Inflammatory macrophage treated with lipopolysaccharide for 4 hours (primary cell): ENCODE results near the gene VPS50.
"Not testable (repeated sequence)": the region's sequence is repeated elsewhere in the genome, so short reads cannot be mapped to it uniquely, and the experiment has no call there.

Experiments used
- DNase-seq: peaks from one replicate; pipeline ENCODE4 v3.0.0-alpha.2; 2020

Gene VPS50

DNA sequence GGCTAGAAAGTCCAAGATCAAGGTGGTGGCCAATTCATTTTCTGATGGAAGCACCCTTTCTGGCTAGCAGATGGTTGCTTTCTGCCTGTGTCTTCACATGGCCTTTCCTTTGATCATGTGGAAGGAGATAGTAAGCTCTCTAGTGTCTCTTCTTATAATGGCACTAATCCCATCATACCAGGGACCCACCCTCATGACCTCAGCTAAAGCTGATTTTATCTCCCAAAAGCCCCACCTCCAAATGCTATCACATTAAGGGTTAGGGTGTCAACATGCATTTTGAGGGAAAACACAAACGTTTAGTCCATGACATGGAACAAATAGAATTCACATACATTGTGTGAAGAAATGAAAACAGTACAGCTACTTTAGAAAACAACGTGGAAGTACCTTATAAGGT lies 100.0 kb downstream of the VPS50 start:
- DNase-seq = no peak

DNA sequence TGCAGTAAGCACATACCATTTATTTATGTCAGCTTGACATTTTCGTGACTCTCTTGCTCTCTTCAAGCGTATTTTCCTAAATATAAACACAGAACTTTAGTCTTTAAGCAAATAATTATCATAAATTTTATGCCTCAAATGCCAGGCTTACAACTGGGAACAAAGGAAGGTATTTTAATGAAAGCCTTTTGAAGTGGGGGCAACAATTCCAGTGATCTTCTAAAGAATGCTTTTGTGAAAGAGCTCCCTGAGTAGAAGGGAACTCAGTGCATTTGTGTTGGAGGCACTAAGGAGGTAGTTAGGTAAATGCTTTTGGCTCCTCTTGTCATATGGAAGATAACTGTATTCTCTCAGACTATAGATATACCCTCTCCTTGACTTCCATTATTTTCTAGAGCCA lies 104.9 kb downstream of the VPS50 start:
- DNase-seq = no peak

DNA sequence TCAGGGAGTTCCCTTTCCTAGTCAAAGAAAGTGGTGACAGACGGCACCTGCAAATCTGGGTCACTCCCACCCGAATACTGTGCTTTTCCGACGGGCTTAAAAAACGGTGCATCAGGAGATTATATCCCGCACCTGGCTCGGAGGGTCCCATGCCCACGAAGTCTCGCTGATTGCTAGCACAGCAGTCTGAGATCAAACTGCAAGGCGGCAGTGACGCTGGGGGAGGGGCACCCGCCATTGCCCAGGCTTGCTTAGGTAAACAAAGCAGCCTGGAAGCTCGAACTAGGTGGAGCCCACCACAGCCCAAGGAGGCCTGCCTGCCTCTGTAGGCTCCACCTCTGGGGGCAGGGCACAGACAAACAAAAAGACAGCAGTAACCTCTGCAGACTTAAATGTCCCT lies 110.0 kb downstream of the VPS50 start:
- not testable (repeated sequence) for DNase-seq

DNA sequence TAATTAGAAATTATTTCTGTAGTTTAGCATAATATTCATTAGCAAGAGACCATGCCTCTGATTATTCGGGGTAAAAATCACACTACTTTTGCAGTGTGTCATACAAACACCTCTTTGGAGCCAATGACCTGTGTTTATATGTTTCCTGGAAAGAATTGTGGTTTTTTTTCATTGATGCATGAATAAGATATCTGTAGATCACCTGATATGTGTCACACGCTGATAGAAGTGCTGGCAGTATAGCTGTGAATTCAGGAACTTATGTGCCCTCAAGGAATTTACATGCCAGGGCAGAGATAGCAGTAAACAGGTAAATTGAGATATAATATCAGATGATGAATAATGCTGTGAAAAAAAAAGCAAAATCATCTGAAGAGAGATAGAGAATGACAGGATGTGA lies 118.2 kb downstream of the VPS50 start:
- DNase-seq = no peak

DNA sequence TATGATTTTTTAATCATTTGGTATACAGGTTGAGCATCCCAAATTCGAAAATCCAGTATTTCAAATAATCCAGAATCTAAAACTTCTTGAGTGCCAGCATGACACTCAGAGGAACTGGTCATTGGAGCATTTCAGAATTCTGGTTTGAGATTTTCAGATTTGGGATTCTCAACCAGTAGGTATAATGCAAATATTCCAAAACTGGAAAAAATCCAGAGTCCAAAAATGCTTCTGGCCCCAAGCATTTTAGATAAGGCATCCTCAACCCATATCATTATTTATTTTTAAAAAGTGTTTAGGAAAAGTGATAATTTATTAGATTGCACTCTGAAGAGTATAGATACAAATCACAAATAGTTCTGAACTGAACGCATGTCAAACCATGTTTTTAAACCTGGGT lies 120.7 kb downstream of the VPS50 start:
- DNase-seq = no peak

DNA sequence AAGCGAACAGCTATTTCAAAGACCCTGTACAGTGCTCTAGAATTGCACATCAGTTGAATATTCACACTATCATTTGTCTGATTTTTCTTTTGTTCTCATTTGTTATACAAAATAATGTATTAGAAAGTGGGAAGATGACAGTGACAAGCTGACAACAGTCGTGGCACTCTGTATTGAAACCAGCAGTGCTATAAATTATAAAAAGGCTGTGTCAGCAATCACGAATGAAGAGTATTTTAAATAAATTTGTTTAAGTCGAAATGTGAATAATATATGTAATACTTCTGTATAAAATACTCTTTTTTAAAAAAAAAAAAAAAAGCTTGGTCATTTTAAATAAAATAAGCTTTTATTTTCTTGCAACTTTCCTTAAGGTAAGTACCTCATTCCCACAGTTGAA lies 122.6 kb downstream of the VPS50 start:
- no peak for DNase-seq

DNA sequence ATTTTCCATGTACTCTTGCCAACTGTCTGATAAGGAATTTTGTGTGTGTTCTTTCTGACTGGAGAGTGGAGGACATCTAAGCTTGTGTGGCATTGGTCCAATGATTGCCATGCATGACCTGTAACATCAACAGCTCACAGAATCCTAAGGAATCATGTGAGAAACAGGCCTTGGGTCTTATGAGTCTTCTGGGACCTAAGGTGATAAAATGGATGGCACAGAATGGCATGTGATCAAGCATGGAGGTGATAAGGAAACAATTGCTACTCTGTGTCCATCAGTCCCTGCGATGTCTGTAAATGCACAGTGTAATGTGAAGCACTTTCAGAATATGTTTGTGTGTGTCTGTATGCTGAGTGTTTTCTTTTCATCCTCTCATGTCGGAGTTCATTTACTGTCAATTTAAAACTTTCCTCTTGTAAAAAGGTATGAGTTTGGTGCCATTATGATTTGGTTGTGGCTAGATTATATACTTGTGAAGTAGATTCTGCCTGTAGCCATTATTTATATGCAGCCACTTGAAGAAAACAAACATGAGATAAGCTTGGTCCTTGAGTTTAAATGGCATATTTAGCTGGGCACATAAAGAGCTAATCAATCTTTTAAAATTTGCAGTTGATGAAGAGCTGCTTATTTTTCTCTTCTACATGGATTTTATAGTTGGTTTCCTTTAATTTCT lies 127.5 kb downstream of the VPS50 start:
- no peak for DNase-seq

DNA sequence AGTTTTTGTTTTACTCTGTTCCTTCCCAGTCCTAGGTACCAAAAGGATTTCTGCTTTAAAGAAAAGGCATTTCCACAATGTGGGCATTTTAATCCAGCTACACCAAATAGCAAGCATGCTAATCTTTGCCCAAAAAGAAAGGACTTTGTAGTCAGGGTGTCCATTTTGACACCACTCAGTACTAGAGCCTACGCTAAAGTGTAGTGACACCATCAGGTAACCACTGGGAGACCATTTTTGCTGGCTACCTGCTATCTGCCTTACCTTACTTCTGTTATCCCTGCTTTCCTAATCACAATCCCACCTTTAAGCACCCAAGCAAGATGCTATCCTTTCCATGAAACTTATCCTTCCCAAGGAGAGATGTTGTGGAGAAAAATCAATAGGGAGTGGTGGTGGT lies 129.7 kb downstream of the VPS50 start:
- no peak for DNase-seq

DNA sequence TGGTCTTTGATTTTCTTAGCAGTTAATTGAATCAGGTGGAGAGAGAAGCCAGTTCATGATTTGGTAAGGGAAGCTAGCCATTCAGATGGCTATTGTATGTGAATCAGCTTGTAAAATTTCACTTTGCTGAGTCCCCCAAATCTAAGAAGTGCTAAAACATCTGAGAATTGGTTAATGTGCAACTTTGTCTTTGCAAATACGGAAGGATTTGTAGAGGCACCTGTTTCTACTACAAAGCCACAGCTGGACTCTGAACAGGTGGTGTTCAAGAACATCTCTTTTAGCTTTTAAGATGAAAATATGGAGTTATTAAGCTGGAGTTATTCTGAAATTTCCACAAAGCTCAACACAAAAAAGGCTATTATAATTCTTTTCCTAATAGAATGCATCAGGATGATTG lies 132.6 kb downstream of the VPS50 start:
- DNase-seq = no peak

DNA sequence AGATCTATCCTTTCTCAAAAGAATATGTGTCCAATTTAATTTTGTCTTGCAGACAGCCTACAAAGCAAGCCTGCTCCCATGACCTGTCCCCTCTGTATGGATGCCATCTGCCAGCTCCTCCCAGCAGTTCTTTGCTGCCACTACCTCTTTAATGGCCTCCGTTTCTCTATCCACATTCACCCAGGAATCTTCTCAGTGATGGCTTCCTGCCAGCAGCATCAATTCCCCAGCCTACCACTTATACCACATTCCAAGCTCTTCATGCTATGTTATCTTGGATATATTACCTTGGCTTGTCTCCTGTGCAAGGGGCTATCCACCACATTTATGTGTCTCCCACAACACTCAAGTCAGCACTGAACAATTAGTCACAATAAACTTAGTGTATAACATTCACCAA lies 133.2 kb downstream of the VPS50 start:
- DNase-seq = no peak

DNA sequence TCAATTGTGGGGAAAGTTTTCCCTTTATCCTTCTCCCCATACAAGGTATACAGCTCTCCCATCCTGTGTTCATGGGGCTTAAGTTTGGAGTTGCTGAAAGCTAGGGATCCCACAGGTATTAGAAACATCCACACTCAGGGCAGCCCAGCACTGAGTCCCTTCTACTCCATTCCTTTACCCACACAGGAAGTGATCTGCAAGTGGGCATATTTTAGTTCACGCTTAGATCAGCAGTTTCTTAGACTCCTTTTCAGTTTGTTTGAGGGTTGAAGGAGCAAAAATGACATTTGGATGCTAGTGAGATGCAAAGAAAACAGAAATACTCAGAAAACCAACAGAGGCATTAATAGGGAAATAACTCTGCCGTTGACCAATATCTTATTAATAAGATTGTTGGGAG lies 134.7 kb downstream of the VPS50 start:
- no peak for DNase-seq

DNA sequence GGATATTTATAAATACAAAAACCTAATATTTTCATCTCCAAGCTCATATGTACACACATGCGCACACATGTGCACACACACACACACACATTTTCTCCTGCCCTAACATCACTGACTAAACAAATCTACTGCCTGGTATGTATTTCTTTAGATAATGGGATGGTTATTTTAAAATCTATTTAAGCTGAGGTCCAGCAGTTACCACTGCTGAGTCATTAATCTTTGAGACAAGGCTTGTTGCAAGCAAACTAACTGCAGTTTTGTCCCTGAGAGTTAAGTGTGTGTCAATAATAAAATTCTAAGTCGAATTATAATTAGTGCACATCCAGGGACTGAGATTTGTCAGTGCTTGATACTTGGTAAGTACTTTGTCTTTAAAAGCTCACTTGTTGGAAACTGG lies 135.1 kb downstream of the VPS50 start:
- no peak for DNase-seq

DNA sequence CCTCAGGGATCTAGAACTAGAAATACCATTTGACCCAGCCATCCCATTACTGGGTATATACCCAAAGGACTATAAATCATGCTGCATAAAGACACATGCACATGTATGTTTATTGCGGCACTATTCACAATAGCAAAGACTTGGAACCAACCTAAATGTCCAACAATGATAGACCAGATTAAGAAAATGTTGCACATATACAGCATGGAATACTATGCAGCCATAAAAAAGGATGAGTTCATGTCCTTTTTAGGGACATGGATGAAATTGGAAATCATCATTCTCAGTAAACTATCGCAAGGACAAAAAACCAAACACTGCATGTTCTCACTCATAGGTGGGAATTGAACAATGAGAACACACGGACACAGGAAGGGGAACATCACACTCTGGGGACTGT lies 138.8 kb downstream of the VPS50 start:
- not testable (repeated sequence) for DNase-seq

DNA sequence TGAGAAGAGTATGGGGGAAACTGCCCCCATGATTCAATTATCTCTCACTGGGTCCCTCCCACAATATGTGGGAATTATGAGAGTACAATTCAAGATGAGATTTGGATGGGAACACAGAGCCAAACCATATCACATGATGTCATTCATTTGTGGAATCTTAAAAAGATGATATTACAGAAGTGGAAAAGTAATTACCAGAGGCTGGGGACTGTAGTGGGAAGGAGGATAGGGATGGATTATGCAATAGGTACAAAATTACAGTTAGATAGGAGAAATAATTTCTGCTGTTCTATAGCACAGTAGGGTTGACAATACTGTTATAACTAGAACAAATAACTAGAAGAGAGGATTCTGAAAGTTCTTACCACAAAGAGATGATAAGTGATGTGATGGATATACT lies 141.4 kb downstream of the VPS50 start:
- no peak for DNase-seq

DNA sequence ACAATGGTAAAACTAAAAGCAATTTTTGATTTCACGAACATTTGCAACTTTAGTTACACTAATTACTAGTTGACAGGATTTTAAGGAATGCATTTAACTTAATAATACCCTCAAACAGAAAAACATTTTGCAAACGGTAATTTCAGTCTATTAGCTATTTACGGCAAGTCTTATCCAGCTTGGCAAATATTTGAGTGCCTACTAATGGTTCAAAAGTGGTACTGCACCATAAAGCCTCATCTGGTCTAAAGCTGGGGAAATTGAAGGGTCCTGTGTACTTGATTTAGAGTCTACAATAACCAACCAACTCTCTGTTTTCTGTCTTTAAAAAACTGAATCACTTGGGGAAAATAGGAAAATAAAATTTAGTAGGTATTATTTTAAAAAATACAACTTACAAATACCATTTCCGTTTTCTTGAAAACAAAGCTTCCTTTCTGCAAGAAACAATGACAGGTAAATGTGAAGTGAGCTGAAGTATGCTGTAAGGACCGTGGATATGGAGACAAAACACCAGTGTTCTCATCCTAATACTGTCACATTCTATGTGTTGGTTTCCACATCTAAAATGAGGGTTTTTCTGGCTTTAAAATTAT lies 142.3 kb downstream of the VPS50 start:
- DNase-seq = no peak

DNA sequence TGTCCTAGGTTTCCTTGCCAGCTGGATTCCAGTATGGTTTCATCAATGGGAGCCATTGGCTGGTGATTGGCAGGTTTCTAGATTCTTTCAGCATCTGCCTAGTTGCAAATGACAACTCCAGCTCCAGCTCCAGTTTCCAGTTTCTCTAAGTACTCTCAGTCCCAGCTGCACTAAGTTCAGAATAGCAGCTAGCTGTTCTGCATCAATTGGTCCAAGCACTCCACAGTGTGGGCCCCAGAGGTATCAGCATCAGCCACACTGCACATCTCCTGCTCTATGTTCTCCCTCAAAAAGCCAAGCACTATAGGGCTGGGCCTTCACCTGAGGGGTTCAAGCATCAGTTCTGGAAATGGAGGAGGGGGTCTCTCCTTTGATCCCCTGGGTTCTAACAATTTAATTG lies 143.4 kb downstream of the VPS50 start:
- no peak for DNase-seq

DNA sequence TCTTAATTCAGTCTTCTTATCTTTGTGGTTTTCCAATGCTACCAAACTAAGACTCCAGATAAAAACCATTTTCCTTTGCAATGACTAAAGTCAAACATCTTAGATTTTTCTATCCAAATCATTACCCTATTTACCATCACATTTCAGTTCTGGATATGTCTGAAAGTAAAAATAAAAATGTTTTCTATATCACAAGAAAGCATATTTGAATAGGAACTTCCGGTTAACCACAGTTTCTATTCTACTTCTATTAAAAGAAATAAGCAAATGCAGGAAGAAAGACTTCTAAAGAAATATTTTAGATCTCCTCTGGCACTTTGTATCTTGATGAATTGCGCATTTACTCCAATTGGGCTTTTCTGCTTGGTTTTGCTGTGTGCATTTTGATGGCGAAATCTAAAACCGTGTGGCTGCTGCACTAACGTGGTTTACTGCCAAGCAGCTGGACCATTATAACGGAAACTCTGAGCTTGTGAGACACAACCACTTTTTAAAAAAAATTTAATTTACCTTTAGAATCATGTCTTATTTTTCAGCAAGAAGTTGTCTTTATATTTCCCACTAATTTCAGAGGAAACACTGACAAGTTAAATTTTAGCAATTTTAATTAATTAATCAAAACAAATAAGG lies 146.1 kb downstream of the VPS50 start:
- DNase-seq = no peak

DNA sequence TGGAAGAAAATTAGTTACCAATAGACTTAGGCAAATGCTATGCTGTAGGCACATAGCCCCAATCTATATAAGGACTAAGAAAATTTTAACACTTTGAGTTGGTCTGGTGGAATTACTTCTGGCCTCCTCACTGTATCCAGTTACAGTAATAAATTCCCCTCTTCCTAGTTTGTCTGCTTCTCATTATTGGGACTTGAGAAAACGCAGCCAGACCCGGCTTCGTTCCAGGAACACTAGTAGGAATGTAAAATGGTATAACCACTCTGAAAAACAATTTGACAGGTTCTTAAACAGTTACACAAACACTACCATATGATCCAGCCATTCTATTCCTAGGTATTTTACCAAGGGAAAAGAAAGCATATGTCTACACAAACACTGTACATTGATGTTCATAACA lies 150.2 kb downstream of the VPS50 start:
- DNase-seq = no peak

DNA sequence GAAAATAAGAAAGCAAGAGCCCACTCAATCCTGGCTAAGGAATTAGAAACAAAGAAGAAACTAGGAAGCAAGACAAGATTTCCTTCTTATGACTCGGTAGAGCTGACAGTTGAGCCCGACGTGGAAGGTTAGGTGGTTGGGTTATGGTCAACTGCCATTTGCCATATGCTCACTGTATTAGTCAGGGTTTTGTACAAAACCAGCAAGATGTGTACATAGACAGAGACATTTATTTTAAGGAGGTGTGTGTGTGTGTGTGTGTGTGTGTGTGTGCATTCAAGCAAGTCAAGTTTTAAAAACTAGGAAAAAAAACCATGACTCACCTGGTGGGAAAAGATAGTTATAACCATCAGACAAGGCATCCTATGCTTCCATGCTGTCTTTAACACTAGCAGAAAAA lies 158.5 kb downstream of the VPS50 start:
- no peak for DNase-seq

DNA sequence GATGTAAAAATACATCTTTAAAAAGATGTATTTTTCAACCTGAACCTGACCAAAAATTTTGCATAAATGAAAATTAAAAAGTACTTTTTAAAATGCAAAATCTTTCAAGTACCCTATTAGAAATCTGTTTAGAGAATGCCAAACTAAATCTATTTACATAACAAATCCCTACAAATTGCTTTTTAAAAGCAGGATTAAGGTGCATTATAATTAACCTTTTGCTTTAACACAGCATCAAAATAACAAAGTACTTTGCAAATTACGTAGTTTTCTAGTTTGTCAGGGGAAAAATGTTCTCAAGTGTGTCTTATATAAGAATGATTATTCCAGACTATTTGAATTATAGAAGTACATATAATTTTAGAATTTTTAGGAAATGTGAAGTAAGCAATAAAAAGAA lies 160.8 kb downstream of the VPS50 start:
- DNase-seq = no peak

DNA sequence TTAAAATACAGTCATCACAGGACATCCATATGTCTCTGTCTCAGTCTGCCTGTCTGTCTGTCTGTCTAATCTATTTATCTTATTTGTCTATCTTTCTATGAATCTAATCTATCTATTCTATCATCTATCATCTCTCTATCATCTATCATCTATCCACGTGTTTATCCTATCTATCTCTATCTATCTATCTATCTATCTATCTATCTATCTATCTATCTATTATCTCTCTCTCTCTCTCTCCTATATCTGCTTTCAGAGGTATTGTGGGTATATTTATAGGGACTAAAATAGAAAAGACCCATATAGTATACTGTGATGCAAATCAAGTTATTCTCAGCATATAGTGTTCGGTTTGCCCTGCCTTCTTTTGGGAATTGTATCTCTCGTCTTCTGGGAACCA lies 167.5 kb downstream of the VPS50 start:
- DNase-seq = no peak

DNA sequence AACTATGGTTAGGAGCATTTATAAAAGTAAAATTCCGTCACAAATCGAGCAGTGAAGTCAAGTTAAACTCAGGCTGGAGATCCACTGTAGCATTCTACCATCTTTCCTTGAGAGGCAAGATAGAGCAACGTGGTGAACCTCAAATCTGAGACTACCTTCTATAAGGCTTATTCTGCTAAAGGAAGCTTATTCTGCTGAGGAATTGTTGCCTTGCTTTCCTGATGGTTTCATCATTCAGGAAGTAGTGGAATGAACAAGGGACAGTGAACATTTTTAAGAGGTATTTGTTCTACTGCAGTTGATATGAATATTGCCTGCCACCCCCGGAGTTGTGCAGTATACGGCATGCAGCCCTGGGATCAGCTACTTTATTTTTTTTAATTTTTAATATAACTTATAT lies 170.8 kb downstream of the VPS50 start:
- DNase-seq = no peak

DNA sequence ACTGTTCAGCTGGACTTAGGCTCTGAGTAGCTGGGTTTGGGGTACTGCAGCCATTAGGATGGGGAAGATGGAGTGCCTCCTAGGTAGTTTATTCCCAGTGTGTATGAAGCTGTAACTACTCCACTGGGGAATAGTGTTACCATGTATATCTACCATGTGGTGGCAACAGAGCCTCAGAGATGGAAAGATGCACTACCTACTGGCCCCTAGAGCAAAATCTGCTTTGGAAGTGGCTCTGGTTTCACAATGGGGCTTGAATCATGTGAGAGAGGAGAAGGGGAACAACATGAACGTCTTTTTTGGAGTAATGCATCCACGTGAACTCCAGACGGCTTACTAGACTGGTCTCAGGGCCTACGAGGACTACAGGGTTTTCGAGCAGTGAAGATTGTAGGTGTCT lies 175.1 kb downstream of the VPS50 start:
- DNase-seq = no peak

DNA sequence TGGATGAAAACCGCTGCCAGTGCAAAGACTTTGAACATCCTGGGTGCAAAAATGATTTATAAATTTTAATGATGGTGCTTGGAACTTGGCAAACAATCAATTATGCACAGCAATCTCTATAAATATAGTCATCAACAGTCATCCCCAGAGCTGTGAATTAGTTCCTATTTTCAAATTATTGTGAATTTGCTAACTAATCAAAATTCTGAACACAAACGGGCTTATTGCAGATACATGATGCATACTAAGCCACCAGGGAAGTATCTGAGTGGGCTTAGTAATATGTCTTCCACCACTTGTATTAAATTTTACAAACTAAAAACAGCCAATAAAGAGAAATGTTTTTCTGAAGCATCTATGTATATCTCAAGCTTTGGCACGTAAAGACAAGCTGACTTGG lies 177.2 kb downstream of the VPS50 start:
- DNase-seq = no peak
